ENCODE data around the gene ZNF579. TPM values are rescaled to one million over a fixed set of nuclear protein-coding genes. Genes with fewer than 3 reads are reported as not detected.

ZNF579 gene
- total and polyA plus RNA-seq, 9 of the 15 experiments (the other 6 are each of a cell fraction or from before 2014, with no cell fraction given): 0.06 to 15.9 (median 1.6) TPM

- no peak for TF ChIP-seq NFE2 (IDR thresholded peaks at IDR 0.05; ENCODE audit: low read depth)
- TF ChIP-seq RBM15 (IDR thresholded peaks at IDR 0.05; ENCODE audit: insufficient read depth, low read length): no peak
- no peak for TF ChIP-seq ZNF318 (IDR thresholded peaks at IDR 0.05; ENCODE audit: borderline replicate concordance in 1 of 2, low read depth in 1 of 2)
- TF ChIP-seq MAFG (tag; conservative IDR thresholded peaks at IDR 0.05): no peak
- no peak for TF ChIP-seq ZNF3 (CRISPR knock-in tag; IDR thresholded peaks at IDR 0.05)
- TF ChIP-seq TRIM28 (IDR thresholded peaks at IDR 0.05): no peak
- TF ChIP-seq ZNF217 (CRISPR knock-in tag; IDR thresholded peaks at IDR 0.05): no peak
- 0 out of 2 replicates have a peak, but pooled peaks have one; percentile 55 for TF ChIP-seq OTX1 (CRISPR knock-in tag; IDR thresholded peaks at IDR 0.05)
- TF ChIP-seq, protein P1, sequence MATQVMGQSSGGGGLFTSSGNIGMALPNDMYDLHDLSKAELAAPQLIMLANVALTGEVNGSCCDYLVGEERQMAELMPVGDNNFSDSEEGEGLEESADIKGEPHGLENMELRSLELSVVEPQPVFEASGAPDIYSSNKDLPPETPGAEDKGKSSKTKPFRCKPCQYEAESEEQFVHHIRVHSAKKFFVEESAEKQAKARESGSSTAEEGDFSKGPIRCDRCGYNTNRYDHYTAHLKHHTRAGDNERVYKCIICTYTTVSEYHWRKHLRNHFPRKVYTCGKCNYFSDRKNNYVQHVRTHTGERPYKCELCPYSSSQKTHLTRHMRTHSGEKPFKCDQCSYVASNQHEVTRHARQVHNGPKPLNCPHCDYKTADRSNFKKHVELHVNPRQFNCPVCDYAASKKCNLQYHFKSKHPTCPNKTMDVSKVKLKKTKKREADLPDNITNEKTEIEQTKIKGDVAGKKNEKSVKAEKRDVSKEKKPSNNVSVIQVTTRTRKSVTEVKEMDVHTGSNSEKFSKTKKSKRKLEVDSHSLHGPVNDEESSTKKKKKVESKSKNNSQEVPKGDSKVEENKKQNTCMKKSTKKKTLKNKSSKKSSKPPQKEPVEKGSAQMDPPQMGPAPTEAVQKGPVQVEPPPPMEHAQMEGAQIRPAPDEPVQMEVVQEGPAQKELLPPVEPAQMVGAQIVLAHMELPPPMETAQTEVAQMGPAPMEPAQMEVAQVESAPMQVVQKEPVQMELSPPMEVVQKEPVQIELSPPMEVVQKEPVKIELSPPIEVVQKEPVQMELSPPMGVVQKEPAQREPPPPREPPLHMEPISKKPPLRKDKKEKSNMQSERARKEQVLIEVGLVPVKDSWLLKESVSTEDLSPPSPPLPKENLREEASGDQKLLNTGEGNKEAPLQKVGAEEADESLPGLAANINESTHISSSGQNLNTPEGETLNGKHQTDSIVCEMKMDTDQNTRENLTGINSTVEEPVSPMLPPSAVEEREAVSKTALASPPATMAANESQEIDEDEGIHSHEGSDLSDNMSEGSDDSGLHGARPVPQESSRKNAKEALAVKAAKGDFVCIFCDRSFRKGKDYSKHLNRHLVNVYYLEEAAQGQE (IDR thresholded peaks at IDR 0.05; ENCODE audit: borderline replicate concordance): peak; percentile 81
- TF ChIP-seq, protein P1 (CRISPR knock-in tag; IDR thresholded peaks at IDR 0.05; ENCODE audit: low read depth): no peak; the same call in 1 of the 2 replicates
- no peak for TF ChIP-seq NUFIP1 (IDR thresholded peaks at IDR 0.05; ENCODE audit: partially characterized antibody)
- TF ChIP-seq ARID2 (IDR thresholded peaks at IDR 0.05): peak; percentile 88
These were observed 25.2 kb upstream of the ZNF579 start, which contains the start of gene ZNF865 (continued) for GRCh38 chr19:55605637-55606470.

All from K562 (cell line).